G401 (cell line): ENCODE data around the gene IFT88. TPM values are rescaled to one million over a fixed set of nuclear protein-coding genes. Genes with fewer than 3 reads are reported as not detected.
"Not testable (repeated sequence)": the region's sequence is repeated elsewhere in the genome, so short reads cannot be mapped to it uniquely, and the experiment has no call there.

ENCODE experiments used
- DNase-seq: peaks from one replicate; pipeline ENCODE4 v3.0.0-alpha.2; 2015; ENCODE audit warnings: low spot score
- in situ Hi-C: cut with HindIII; loops from 2 replicates; pipeline ENCODE4 v1.10.0; 2016; ENCODE audit warnings: low sequenced_read_pairs, mixed read lengths
- total RNA-seq: library from RNA; depleted of rRNA; stranded (reverse); fragments of >200 nt; shearing (Covaris generic); gene quantifications from 2 replicates; pipeline ENCODE4 v1.2.3, GENCODE V29; 2014

IFT88 gene
- total RNA-seq, 1 experiment from 2014 or later: 16.4 TPM

- no peak for DNase-seq
- in situ Hi-C loops: no loop called here
Measured at GRCh38 chr13:20679879-20680278, 112.9 kb downstream of the IFT88 start.

DNA sequence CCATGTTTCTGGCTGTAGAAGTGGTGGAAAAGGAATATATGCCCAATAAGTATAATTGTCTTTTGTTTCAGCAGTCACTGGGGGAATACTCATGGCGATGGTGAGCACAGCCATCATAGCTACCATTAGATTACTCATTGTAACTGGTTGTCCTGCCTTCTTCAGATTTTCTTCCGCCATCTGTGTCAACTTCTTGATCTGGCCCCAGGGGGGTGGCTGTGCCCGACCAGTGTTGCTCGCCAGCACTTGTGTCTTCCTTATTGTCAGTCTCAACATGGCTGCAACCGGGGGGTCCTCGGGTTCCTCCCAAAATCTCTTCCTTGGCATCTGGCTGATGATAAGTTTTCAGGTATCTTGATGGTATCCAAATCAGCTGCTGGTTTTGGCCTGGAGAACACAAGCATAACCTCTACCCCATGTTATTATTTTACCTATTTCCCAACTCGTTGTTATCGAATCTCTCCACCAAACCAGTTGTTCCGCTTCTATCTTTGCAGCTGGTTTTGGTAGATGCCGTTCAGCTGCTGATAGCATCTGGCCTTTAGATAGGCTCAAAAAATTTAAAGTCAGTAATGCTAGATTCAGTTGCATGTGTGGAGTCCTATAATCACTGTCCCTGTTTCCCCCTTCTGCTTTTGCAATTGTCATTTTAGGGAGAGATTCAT lies 113.6 kb downstream of the IFT88 start:
- DNase-seq: no peak
- in situ Hi-C loops: no loop called here

- DNase-seq, in situ Hi-C loops: not testable (repeated sequence)
Measured at GRCh38 chr13:20681481-20681880, 114.5 kb downstream of the IFT88 start.

DNA sequence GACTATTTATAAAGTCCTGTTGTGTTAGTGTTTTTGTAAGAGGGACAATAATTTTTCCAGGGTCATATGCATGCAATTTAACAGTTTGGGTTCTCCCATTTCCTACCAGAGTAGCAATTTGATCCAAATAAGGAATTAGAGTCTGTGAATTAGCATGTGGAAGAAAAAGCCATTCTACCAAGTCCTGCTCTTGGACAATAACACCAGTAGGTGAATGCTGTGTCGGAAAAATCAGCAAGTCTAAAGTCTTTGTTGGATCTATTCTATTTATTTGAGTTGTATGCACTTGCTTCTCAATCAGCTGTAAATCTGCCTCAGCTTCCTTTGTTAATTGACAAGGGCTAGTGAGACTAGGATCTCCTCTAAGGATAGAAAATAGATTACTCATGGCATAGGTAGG lies 115.1 kb downstream of the IFT88 start:
- in situ Hi-C loops: no loop called here
- no peak for DNase-seq

DNA sequence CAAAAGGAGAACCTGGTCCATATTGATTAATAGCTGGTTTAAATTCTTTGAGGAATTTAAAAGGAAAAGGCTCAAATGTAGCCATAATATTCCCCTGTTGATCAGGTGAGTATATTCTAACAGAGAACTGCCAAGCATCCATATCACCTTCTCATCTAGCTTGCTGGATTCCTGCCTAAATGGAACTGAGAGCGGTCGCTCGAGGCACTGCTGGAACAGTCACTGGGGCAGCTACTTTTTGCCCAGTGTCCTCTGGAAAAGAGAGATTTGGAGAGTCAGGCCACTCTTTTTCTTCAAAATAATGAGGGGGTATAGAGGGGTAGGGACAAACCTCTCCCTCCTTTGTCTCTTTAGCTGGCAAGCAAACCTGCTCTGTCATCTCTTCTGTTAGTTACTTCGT lies 117.1 kb downstream of the IFT88 start:
- in situ Hi-C loops: no loop called here
- no peak for DNase-seq

DNA sequence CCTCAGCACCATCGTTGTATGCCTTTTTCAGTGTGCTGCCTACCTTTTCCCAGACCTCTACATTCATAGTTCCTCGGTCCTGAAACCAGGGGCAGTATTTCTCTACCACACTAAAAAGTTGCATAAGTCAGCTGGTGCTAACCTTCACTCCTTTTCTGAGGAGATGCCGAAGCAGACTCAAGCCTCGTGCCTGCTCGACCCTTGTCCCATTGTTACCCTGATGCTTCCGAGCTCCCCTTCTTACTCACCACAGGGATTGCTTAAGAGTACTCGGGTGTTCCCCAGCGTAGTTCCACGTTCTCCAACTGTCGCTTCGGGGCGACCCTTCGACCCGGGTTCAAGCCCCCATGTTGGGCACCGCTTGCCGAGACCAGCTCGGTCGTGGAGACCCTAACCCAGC lies 117.6 kb downstream of the IFT88 start:
- no peak for DNase-seq
- in situ Hi-C loops: no loop called here

DNA sequence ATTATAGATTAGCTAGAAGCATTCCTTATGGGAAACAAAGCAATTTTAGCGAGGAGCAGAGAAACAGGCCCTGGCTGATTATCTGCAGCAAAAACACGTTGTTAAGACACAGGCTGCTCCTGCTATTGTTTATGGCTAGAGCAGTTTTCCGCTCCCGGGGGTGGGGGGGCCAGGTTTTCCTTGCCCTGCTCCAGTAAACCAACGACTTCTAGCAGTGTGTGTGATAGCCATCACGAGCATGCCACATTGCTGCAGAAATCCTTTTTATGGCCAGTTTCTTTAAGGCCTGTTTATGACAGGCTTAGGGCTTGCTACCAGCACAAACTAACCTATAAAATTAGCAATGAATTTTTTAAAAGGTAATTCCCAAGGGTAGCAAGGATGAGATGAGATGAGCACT lies 118.1 kb downstream of the IFT88 start:
- no peak for DNase-seq
- in situ Hi-C loops: no loop called here

- no peak for DNase-seq
- in situ Hi-C loops: no loop called here
Measured at GRCh38 chr13:20686167-20686566, 119.2 kb downstream of the IFT88 start.

GRCh38 chr13:20686863-20687579 lies 120.1 kb downstream of the IFT88 start:
- in situ Hi-C loops: no loop called here
- DNase-seq: no peak

DNA sequence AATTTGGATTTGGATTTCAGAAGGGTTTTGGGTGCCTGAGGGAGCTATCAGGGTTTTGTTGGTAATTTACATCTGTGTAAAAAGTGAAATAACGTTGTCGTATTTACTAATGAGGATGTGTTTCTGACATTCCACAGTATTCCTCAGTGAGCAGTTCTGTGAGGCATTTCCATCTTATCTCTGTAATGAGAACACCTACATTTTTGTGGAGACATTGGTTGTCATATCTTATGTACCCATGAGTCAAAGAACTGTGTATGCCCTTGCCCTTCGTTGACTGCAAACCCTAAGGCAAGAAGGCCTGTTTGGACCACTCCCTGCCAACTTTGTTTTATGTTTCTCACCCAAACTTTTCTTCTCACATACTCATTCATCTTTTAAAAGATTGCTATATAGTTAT lies 122.3 kb downstream of the IFT88 start:
- no peak for DNase-seq
- in situ Hi-C loops: no loop called here

DNA sequence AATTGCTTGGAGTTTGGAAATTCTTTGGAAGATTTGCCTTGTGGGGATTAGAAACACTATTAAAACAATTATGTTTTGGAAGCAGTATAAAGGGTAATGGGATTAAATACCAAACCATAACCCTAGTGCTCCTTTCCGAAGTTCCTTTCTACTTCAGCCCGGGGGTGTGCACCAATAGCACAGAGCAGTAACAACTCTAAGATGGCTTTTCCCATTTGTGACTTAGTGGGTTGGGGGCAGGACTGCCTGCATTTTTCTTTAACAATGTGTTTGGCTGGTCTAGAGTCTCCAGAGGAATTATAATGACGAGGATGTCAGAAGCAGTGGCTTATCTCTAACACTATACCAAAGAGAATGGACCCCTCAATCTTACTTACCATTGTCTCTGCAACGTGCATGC lies 124.7 kb downstream of the IFT88 start:
- in situ Hi-C loops: no loop called here
- DNase-seq: no peak

GRCh38 chr13:20696073-20696472 lies 129.1 kb downstream of the IFT88 start:
- DNase-seq: no peak
- in situ Hi-C loops: no loop called here

GRCh38 chr13:20699715-20700114 lies 132.8 kb downstream of the IFT88 start:
- no peak for DNase-seq
- in situ Hi-C loops: no loop called here

DNA sequence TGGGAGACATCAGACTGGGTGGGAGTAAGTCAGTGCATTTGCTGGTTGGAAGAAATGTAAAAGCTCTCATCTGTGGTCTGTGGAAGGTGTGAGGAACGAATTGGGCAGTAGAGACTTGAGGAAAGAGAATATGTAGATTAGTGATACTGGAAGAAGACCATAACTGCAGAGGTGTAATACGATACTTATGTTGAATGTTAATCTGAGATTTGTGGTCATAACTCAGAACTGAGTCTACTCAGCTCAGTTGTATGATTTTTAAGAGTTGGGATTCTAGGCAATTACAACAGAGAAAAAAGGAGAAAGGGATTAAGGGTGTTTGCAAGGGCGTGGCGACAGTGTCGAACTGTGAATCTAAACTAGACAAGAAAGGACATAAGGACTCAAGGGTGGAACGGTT lies 133.3 kb downstream of the IFT88 start:
- no peak for DNase-seq
- in situ Hi-C loops: no loop called here

GRCh38 chr13:20701461-20701860 lies 134.5 kb downstream of the IFT88 start:
- in situ Hi-C loops: no loop called here
- DNase-seq: no peak

DNA sequence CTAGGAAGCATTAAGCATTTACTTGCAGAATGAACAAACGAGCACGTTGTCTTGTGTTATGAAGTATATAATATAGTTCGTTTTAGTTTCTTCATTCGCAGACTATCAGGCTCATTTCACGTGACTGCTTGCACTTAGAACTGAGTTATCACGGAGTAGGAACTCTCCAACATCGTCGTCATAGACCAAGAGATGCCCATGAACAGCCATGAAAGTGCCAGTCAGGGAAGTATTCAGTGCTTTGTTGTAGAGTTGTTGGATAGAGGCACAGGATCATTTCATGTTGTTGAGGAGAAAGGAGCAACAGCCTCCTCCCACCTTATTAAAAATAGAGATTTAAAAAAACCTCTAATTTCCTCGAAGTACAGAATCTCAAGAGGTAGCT lies 135.6 kb downstream of the IFT88 start:
- DNase-seq: peak; percentile 42
- in situ Hi-C loops: no loop called here

DNA sequence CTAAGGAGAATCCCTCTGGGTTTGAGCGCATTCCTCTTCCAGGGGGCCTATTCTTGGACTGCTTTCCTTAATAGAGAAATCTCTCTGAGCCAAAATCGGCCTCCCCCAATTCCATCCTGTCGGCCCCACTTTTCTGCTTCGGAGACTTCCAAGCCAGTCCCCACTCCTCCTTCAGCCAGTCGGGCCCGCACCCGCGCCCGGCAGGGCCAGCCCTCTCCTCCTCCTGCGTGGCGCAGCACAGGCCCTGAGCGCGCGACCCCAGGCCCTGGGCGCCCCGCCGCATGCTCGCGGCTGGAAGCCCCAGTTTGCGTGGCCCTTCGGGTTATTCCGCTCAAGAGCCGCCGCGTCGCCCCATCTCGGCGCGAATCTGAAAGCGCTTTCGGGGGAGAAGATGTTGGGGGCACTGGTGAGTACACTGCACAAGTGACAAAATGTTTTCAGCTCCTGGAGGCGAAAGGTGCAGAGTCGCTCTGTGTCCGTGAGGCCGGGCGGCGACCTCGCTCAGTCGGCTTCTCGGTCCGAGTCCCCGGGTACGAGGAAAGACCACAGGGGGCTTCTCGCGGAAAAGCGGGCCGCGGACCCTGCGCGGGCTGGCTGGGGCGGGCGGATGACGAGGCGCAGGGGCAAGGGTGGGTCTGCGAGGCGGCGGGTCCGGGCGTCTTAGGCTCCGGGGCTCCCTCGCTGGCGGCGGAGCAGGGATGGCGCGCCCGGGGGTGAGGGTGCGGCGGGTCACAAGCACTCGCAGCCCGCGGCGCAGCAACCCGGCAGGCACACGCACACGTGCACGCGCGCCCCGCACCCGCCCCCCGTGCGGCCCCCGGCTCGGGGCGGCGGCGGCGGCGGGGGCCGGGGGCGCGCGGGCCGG lies 136.2 kb downstream of the IFT88 start, which contains the start of gene IL17D:
Gene IL17D (plus strand): TSS at position 785 of the 865 bp plus-strand sequence. CDS start 303 bp downstream, outside the sequence.
- in situ Hi-C loops: no loop called here
- peak; percentile 46 for DNase-seq

DNA sequence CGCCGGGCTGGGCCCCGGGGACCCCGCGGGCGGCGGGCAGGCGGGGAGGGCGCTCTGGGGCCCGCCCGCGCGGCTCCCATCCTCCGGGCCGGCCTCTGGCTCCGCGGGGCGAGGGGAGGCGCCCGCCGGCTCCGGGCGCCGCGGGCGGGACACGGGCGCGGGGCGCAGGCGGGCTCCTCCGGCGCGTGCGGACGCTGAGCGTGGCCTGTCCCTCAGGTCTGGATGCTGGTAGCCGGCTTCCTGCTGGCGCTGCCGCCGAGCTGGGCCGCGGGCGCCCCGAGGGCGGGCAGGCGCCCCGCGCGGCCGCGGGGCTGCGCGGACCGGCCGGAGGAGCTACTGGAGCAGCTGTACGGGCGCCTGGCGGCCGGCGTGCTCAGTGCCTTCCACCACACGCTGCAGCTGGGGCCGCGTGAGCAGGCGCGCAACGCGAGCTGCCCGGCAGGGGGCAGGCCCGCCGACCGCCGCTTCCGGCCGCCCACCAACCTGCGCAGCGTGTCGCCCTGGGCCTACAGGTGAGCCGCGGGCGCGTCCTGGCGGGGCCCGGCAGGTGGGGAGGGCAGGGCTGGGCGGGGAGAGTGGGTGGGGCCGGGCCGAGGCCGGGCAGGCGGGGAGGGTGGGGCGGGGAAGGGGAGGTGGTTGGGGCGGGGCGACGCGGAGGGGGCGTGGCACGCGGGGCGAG lies 137.0 kb downstream of the IFT88 start:
- peak; percentile 55 for DNase-seq
- in situ Hi-C loops: no loop called here

- DNase-seq: peak; percentile 28
- in situ Hi-C loops: no loop called here
Measured at GRCh38 chr13:20704459-20705069, 137.6 kb downstream of the IFT88 start.
